NCI-H748 treated with DMSO at 0.1 percent for 48 hours (cell line): ENCODE results near the gene RBMS1.
A peak's percentile ranks its signal among the peaks of the same experiment; 100 is the strongest.
"Not testable (repeated sequence)": the region's sequence is repeated elsewhere in the genome, so short reads cannot be mapped to it uniquely, and the experiment has no call there.

Experiments used
- DNase-seq: peaks from one replicate; lab custom pipeline; 2025; lab: John Stamatoyannopoulos, UW

RBMS1 gene

GRCh38 chr2:160433466-160434140, 60.0 kb downstream of the RBMS1 start:
- DNase-seq = no peak

- DNase-seq = no peak
Observed at GRCh38 chr2:160432633-160433032, 61.0 kb downstream of the RBMS1 start.

- no peak for DNase-seq
Observed at GRCh38 chr2:160431441-160431840, 62.2 kb downstream of the RBMS1 start.

GRCh38 chr2:160430001-160430344, 63.6 kb downstream of the RBMS1 start:
- DNase-seq = no peak

- DNase-seq = peak; percentile 44
Observed at GRCh38 chr2:160429248-160430000, 64.2 kb downstream of the RBMS1 start.

GRCh38 chr2:160428405-160428763, 65.2 kb downstream of the RBMS1 start:
- no peak for DNase-seq

GRCh38 chr2:160427629-160428404, 65.8 kb downstream of the RBMS1 start:
- no peak for DNase-seq

- DNase-seq = no peak
Observed at GRCh38 chr2:160426604-160427003, 67.0 kb downstream of the RBMS1 start.

- no peak for DNase-seq
Observed at GRCh38 chr2:160425434-160426151, 68.0 kb downstream of the RBMS1 start.

GRCh38 chr2:160423126-160423525, 70.5 kb downstream of the RBMS1 start:
- DNase-seq = no peak

GRCh38 chr2:160421646-160422501, 71.7 kb downstream of the RBMS1 start:
- DNase-seq = not testable (repeated sequence)

GRCh38 chr2:160420711-160421110, 72.9 kb downstream of the RBMS1 start:
- DNase-seq = no peak

- no peak for DNase-seq
Observed at GRCh38 chr2:160419776-160420505, 73.7 kb downstream of the RBMS1 start.

- no peak for DNase-seq
Observed at GRCh38 chr2:160418853-160419252, 74.8 kb downstream of the RBMS1 start.

- no peak for DNase-seq
Observed at GRCh38 chr2:160418398-160418765, 75.2 kb downstream of the RBMS1 start.

- DNase-seq = no peak
Observed at GRCh38 chr2:160417745-160418397, 75.7 kb downstream of the RBMS1 start.

GRCh38 chr2:160415991-160416390, 77.6 kb downstream of the RBMS1 start:
- no peak for DNase-seq

- DNase-seq = no peak
Observed at GRCh38 chr2:160411955-160412354, 81.7 kb downstream of the RBMS1 start.

GRCh38 chr2:160411167-160411566, 82.4 kb downstream of the RBMS1 start:
- no peak for DNase-seq

GRCh38 chr2:160409480-160409879, 84.1 kb downstream of the RBMS1 start:
- no peak for DNase-seq
